PC-9 (cell line): ENCODE data around the gene FGF12. TPM values are rescaled to one million over a fixed set of nuclear protein-coding genes. Genes with fewer than 3 reads are reported as not detected.

Source experiments
- BruUV-seq: library from RNA; stranded (reverse); fragments of 400-500 nt; replicated peaks from 2 replicates; lab custom pipeline; 2021; lab: Mats Ljungman, UMichigan
- CTCF ChIA-PET: fragments of 300-600 bp; sonication (Branson Sonifier 250); formaldehyde crosslinking; loops from one replicate; lab custom pipeline; 2022; ENCODE audit warnings: antibody characterized with exemption; lab: Charles Lee
- POLR2A ChIA-PET: fragments of 300-600 bp; sonication (Branson Sonifier 250); formaldehyde crosslinking; loops from one replicate; lab custom pipeline; 2022; ENCODE audit warnings: antibody characterized with exemption; ENCODE audit not compliant: unreplicated experiment; lab: Charles Lee
- DNase-seq, 2 experiments: peaks; one replicate each; pipeline versions ENCODE4 v3.0.0 to v3.0.0-alpha.2; 2015 to 2022; ENCODE audit warnings: mixed read lengths in 1 of 2
- H2AFZ ChIP-seq: fragments of 200-600 bp; sonication (generic); 2 replicates; pipeline ENCODE4 v1.8.1; 2017; ENCODE audit warnings: antibody characterized with exemption
- H3F3A ChIP-seq: fragments of 200-600 bp; sonication (generic); 2 replicates; pipeline ENCODE4 v1.8.1; 2017; ENCODE audit warnings: antibody characterized with exemption, mild to moderate bottlenecking, low read depth; ENCODE audit not compliant: insufficient read depth
- H3K27ac ChIP-seq: fragments of 200-600 bp; sonication (generic); 2 replicates; pipeline ENCODE4 v1.6.1; 2016; ENCODE audit warnings: mixed run types
- H3K27me3 ChIP-seq: fragments of 200-600 bp; sonication (generic); 2 replicates; pipeline ENCODE4 v1.6.1; 2016; ENCODE audit warnings: low read depth, mixed run types; ENCODE audit not compliant: insufficient read depth
- H3K36me3 ChIP-seq: fragments of 200-600 bp; sonication (generic); 2 replicates; pipeline ENCODE4 v1.6.1; 2016; ENCODE audit warnings: low read depth, mixed run types
- H3K4me1 ChIP-seq: fragments of 200-600 bp; sonication (generic); replicated peaks from 2 replicates; pipeline ENCODE4 v1.6.1; 2016; ENCODE audit warnings: mixed run types; ENCODE audit not compliant: insufficient read depth
- H3K4me2 ChIP-seq: fragments of 200-600 bp; sonication (generic); 2 replicates; pipeline ENCODE4 v1.6.1; 2017; ENCODE audit warnings: mixed run types
- H3K4me3 ChIP-seq: fragments of 200-600 bp; sonication (generic); 2 replicates; pipeline ENCODE4 v1.6.1; 2016; ENCODE audit warnings: mixed run types
- H3K79me2 ChIP-seq: fragments of 200-600 bp; sonication (generic); 2 replicates; pipeline ENCODE4 v1.6.1; 2017; ENCODE audit warnings: low read depth, mixed run types
- H3K9me2 ChIP-seq: fragments of 200-600 bp; sonication (generic); 2 replicates; pipeline ENCODE4 v1.8.1; 2017; ENCODE audit warnings: mild to moderate bottlenecking; ENCODE audit not compliant: insufficient read depth
- H3K9me3 ChIP-seq: fragments of 200-600 bp; sonication (generic); 2 replicates; pipeline ENCODE4 v1.8.1; 2016; ENCODE audit warnings: low read depth; ENCODE audit not compliant: insufficient read depth
- H4K20me1 ChIP-seq: fragments of 200-600 bp; sonication (generic); 2 replicates; pipeline ENCODE4 v1.8.1; 2017; ENCODE audit not compliant: insufficient read depth
- CTCF ChIP-seq: fragments of 200-600 bp; sonication (generic); conservative IDR thresholded peaks from 2 replicates; pipeline ENCODE4 v1.6.1; 2017; ENCODE audit warnings: mixed run types, antibody characterized with exemption, mild to moderate bottlenecking, moderate library complexity
- EZH2 ChIP-seq: fragments of 200-600 bp; sonication (generic); IDR thresholded peaks from 2 replicates; pipeline ENCODE4 v1.8.0; 2017; ENCODE audit warnings: antibody characterized with exemption, low read depth
- intact Hi-C: fragments of 100-400 bp; cut with micrococcal nuclease; formaldehyde crosslinking; loops from one replicate; pipeline ENCODE4 v1.10.0; 2022; ENCODE audit not compliant: unreplicated experiment
- total RNA-seq: library from RNA; stranded (reverse); gene quantifications from 2 replicates; pipeline ENCODE4 v1.2.3, GENCODE V29; 2021

FGF12 gene
- total RNA-seq, 1 experiment from 2014 or later = 10.9 TPM

GRCh38 chr3:192277477-192277876 is 449.9 kb downstream of the FGF12 start:
- DNase-seq = no peak
- intact Hi-C loops = no loop called here
- no peak for TF ChIP-seq EZH2
- Histone ChIP-seq H3K9me3 (0 out of 2 replicates have a peak, but pooled peaks cover 5% of the 10 kb centered on the region), H3K9me2 (no peaks in the 10 kb centered on the region), H3K4me2 (no peak overlapping the region), H3K4me1 (peaks cover 38% of the 10 kb centered on the region), H3K79me2 (no peaks in the 10 kb centered on the region), H3K4me3 (no peak overlapping the region), H3K36me3 (no peaks in the 10 kb centered on the region), H4K20me1 (no peaks in the 10 kb centered on the region), H2AFZ (no peak overlapping the region), H3K27me3 (no peaks in the 10 kb centered on the region), H3K27ac (no peak overlapping the region), H3F3A (peaks cover 22% of the 10 kb centered on the region)
- CTCF ChIA-PET = no interaction called here
- no TSS peak for BruUV-seq
- POLR2A ChIA-PET = no interaction called here

GRCh38 chr3:192275741-192276355 is 451.5 kb downstream of the FGF12 start:
- Histone ChIP-seq H3K27me3 (no peaks in the 10 kb centered on the region), H3K4me2 (0 out of 2 replicates have a peak overlapping the region, but pooled peaks have one; percentile 8), H3K27ac (peak overlapping the region; percentile 6), H4K20me1 (no peaks in the 10 kb centered on the region), H3K9me2 (no peaks in the 10 kb centered on the region), H3K79me2 (no peaks in the 10 kb centered on the region), H3K9me3 (0 out of 2 replicates have a peak, but pooled peaks cover 8% of the 10 kb centered on the region), H3F3A (peaks cover 22% of the 10 kb centered on the region), H3K4me1 (peaks cover 38% of the 10 kb centered on the region), H3K4me3 (no peak overlapping the region), H2AFZ (peak overlapping the region; percentile 8; the same call in 1 of the 2 replicates), H3K36me3 (no peaks in the 10 kb centered on the region)
- intact Hi-C loops = no loop called here
- TF ChIP-seq EZH2 (no peak), CTCF (no peak)
- peak; percentile 5 to 83 for DNase-seq
- BruUV-seq = no TSS peak
- CTCF ChIA-PET = no interaction called here
- POLR2A ChIA-PET = no interaction called here

- peaks cover 38% of the 10 kb centered on the region for H3K4me1 ChIP-seq
- H3F3A ChIP-seq = peaks cover 22% of the 10 kb centered on the region
- no peak overlapping the region for H3K27ac ChIP-seq
- no peaks in the 10 kb centered on the region for H4K20me1 ChIP-seq
- H3K4me3 ChIP-seq = no peak overlapping the region
- no peaks in the 10 kb centered on the region for H3K36me3 ChIP-seq
- H3K79me2 ChIP-seq = no peaks in the 10 kb centered on the region
- DNase-seq = peak; percentile 76 to 85
- no peaks in the 10 kb centered on the region for H3K9me2 ChIP-seq
- 0 out of 2 replicates have a peak, but pooled peaks cover 8% of the 10 kb centered on the region for H3K9me3 ChIP-seq
- CTCF ChIA-PET = interaction anchor here (0.7 kb wide), 1 partner anchor 38 kb away, joined by 5 read pairs; no protein-coding TSS in a partner anchor
- no peak overlapping the region for H2AFZ ChIP-seq
- BruUV-seq = no TSS peak
- POLR2A ChIA-PET = interaction anchor here (0.7 kb wide), 1 partner anchor 116 kb away, joined by 5 read pairs; no protein-coding TSS in a partner anchor
- intact Hi-C loops = no loop called here
- peak overlapping the region; percentile 48 for H3K4me2 ChIP-seq
- TF ChIP-seq EZH2 = no peak
- no peak for TF ChIP-seq CTCF
- H3K27me3 ChIP-seq = no peaks in the 10 kb centered on the region
Measured at GRCh38 chr3:192273697-192274010, 453.7 kb downstream of the FGF12 start.
